IMR-90 (cell line): ENCODE data around the gene AQP7. TPM values are rescaled to one million over a fixed set of nuclear protein-coding genes. Genes with fewer than 3 reads are reported as not detected.

Source experiments
- ATAC-seq: fragments of 200-7000 bp; cut with Tn5 transposase; 2 replicates; pipeline ENCODE4 v1.9.1; 2020; ENCODE audit warnings: low read depth, mild to moderate bottlenecking, moderate library complexity
- BruUV-seq: library from RNA; stranded (reverse); fragments of 400-500 nt; replicated peaks from 2 replicates; lab custom pipeline; 2021; lab: Mats Ljungman, UMichigan
- CTCF ChIA-PET: fragments of 300-600 bp; formaldehyde crosslinking; extraction: SDS; loops from one replicate; lab custom pipeline; 2021; ENCODE audit warnings: antibody characterized with exemption; lab: Yijun Ruan, JAX
- POLR2A ChIA-PET: fragments of 300-600 bp; sonication (Branson Sonifier 250); formaldehyde crosslinking; loops from one replicate; lab custom pipeline; 2022; ENCODE audit warnings: antibody characterized with exemption; ENCODE audit not compliant: unreplicated experiment; lab: Charles Lee
- DNase-seq: peaks from one replicate; pipeline ENCODE4 v3.0.0; 2013
- H2AFZ ChIP-seq: replicated peaks from 2 replicates; pipeline ENCODE3; 2013; ENCODE audit warnings: low read length, mild to moderate bottlenecking; ENCODE audit not compliant: poor library complexity
- H2AK5ac ChIP-seq: 2 replicates; pipeline ENCODE4 v1.6.1; 2013; ENCODE audit warnings: low read depth, low read length, inconsistent platforms
- H2AK9ac ChIP-seq: replicated peaks from 2 replicates; pipeline ENCODE3; 2013; ENCODE audit warnings: mild to moderate bottlenecking, low read depth, low read length, moderate library complexity; ENCODE audit not compliant: poor library complexity
- H2BK120ac ChIP-seq: 2 replicates; pipeline ENCODE4 v1.6.1; 2013; ENCODE audit warnings: low read depth, low read length, inconsistent platforms
- H2BK15ac ChIP-seq: 3 replicates; pipeline ENCODE4 v1.6.1; 2013; ENCODE audit warnings: low read depth, low read length, inconsistent platforms
- H2BK20ac ChIP-seq: 2 replicates; pipeline ENCODE4 v1.6.1; 2013; ENCODE audit warnings: low read depth, mild to moderate bottlenecking, inconsistent platforms, low read length, moderate library complexity
- H2BK5ac ChIP-seq: 2 replicates; pipeline ENCODE4 v1.6.1; 2013; ENCODE audit warnings: mild to moderate bottlenecking, low read depth, low read length, inconsistent platforms; ENCODE audit not compliant: poor library complexity, severe bottlenecking
- H3K14ac ChIP-seq: replicated peaks from 2 replicates; pipeline ENCODE4 v1.6.1; 2013; ENCODE audit warnings: low read depth, low read length, inconsistent platforms
- H3K18ac ChIP-seq: 2 replicates; pipeline ENCODE4 v1.6.1; 2013; ENCODE audit warnings: low read depth, low read length, control low read depth
- H3K23ac ChIP-seq: 2 replicates; pipeline ENCODE4 v1.6.1; 2013; ENCODE audit warnings: low read depth, low read length, inconsistent platforms
- H3K27ac ChIP-seq: 2 replicates; pipeline ENCODE4 v1.5.1; 2013; ENCODE audit warnings: mild to moderate bottlenecking, control low read depth, low read length; ENCODE audit not compliant: insufficient read depth
- H3K27me3 ChIP-seq: 2 replicates; pipeline ENCODE4 v1.6.1; 2013; ENCODE audit warnings: low read length; ENCODE audit not compliant: control insufficient read depth, insufficient read depth
- H3K36me3 ChIP-seq: 2 replicates; pipeline ENCODE4 v1.6.1; 2013; ENCODE audit warnings: low read length, mixed read lengths; ENCODE audit not compliant: control insufficient read depth, insufficient read depth
- H3K4ac ChIP-seq: 2 replicates; pipeline ENCODE4 v1.6.1; 2013; ENCODE audit warnings: low read depth, low read length, inconsistent platforms
- H3K4me1 ChIP-seq: 2 replicates; pipeline ENCODE4 v1.6.1; 2013; ENCODE audit warnings: low read length, mixed read lengths; ENCODE audit not compliant: control insufficient read depth, insufficient read depth
- H3K4me2 ChIP-seq: 2 replicates; pipeline ENCODE4 v1.6.1; 2013; ENCODE audit warnings: low read depth, mild to moderate bottlenecking, control low read depth, low read length, moderate library complexity
- H3K4me3 ChIP-seq: 2 replicates; pipeline ENCODE4 v1.5.1; 2013; ENCODE audit warnings: low read depth, mild to moderate bottlenecking, control low read depth, low read length, moderate library complexity; ENCODE audit not compliant: insufficient read depth
- H3K56ac ChIP-seq: 2 replicates; pipeline ENCODE4 v1.6.1; 2013; ENCODE audit warnings: low read length, inconsistent platforms; ENCODE audit not compliant: insufficient read depth; ENCODE audit errors: extremely low read depth
- H3K79me1 ChIP-seq, 2 experiments: 2 replicates each; pipeline ENCODE4 v1.6.1; 2013; ENCODE audit warnings: low read length in 2 of 2, inconsistent platforms in 1 of 2, low read depth in 1 of 2
- H3K9ac ChIP-seq: 2 replicates; pipeline ENCODE4 v1.6.1; 2013; ENCODE audit warnings: low read depth, low read length, control low read depth
- H3K9me1 ChIP-seq: 2 replicates; pipeline ENCODE4 v1.6.1; 2013; ENCODE audit warnings: low read length, inconsistent platforms; ENCODE audit not compliant: insufficient read depth
- H3K9me3 ChIP-seq: 2 replicates; pipeline ENCODE4 v1.6.1; 2013; ENCODE audit warnings: low read length; ENCODE audit not compliant: control insufficient read depth, insufficient read depth
- H4K20me1 ChIP-seq: 2 replicates; pipeline ENCODE4 v1.6.1; 2013; ENCODE audit warnings: low read length, inconsistent platforms; ENCODE audit not compliant: insufficient read depth
- H4K5ac ChIP-seq: 2 replicates; pipeline ENCODE4 v1.6.1; 2013; ENCODE audit warnings: mild to moderate bottlenecking, low read depth, low read length, control low read depth
- H4K8ac ChIP-seq, 2 experiments: 2 replicates each; pipeline ENCODE4 v1.6.1; 2013; ENCODE audit warnings: low read depth in 2 of 2, low read length in 2 of 2, control low read depth in 1 of 2, inconsistent platforms in 1 of 2
- H4K91ac ChIP-seq: 2 replicates; pipeline ENCODE4 v1.6.1; 2013; ENCODE audit warnings: low read depth, low read length, inconsistent platforms; ENCODE audit not compliant: insufficient read depth
- BHLHE40 ChIP-seq: fragments of 150-350 bp; IDR thresholded peaks from 2 replicates; pipeline ENCODE4 v1.6.1; 2016; ENCODE audit warnings: mild to moderate bottlenecking, low read depth, low read length
- CEBPB ChIP-seq: IDR thresholded peaks from 2 replicates; pipeline ENCODE4 v1.6.1; 2012; ENCODE audit warnings: low read depth, low read length, improper control_type of control experiment
- CHD1 ChIP-seq: IDR thresholded peaks from 2 replicates; pipeline ENCODE4 v1.6.1; 2012; ENCODE audit warnings: low read depth, low read length, improper control_type of control experiment
- ELK1 ChIP-seq: fragments of 150-350 bp; IDR thresholded peaks from 2 replicates; pipeline ENCODE4 v1.6.1; 2016; ENCODE audit warnings: low read depth, mild to moderate bottlenecking, low read length, moderate library complexity, borderline replicate concordance
- FOS ChIP-seq: fragments of 150-350 bp; IDR thresholded peaks from 2 replicates; pipeline ENCODE4 v1.6.1; 2016; ENCODE audit warnings: low read depth, low read length
- MAFK ChIP-seq: IDR thresholded peaks from 2 replicates; pipeline ENCODE4 v1.6.1; 2012; ENCODE audit warnings: low read depth, low read length, improper control_type of control experiment
- MAZ ChIP-seq: IDR thresholded peaks from 2 replicates; pipeline ENCODE4 v1.6.1; 2012; ENCODE audit warnings: low read depth, mild to moderate bottlenecking, low read length, improper control_type of control experiment, moderate library complexity, borderline replicate concordance
- MXI1 ChIP-seq: IDR thresholded peaks from 2 replicates; pipeline ENCODE4 v1.6.1; 2012; ENCODE audit warnings: low read depth, mild to moderate bottlenecking, low read length, moderate library complexity, borderline replicate concordance
- NFE2L2 ChIP-seq: fragments of 150-350 bp; IDR thresholded peaks from 2 replicates; pipeline ENCODE4 v1.6.1; 2016; ENCODE audit warnings: low read depth, mild to moderate bottlenecking, low read length
- POLR2A ChIP-seq: IDR thresholded peaks from 2 replicates; pipeline ENCODE4 v1.6.1; 2012; ENCODE audit warnings: mild to moderate bottlenecking, low read depth, low read length
- RAD21 ChIP-seq: IDR thresholded peaks from 2 replicates; pipeline ENCODE4 v1.6.1; 2012; ENCODE audit warnings: low read length, improper control_type of control experiment
- RCOR1 ChIP-seq: IDR thresholded peaks from 2 replicates; pipeline ENCODE4 v1.6.1; 2012; ENCODE audit warnings: mild to moderate bottlenecking, low read length, improper control_type of control experiment; ENCODE audit not compliant: insufficient replicate concordance
- RFX5 ChIP-seq: IDR thresholded peaks from 2 replicates; pipeline ENCODE4 v1.8.0; 2012; ENCODE audit warnings: low read depth, mild to moderate bottlenecking, low read length, moderate library complexity
- SMC3 ChIP-seq: fragments of 150-350 bp; IDR thresholded peaks from 2 replicates; pipeline ENCODE4 v1.6.1; 2016; ENCODE audit warnings: low read depth, mild to moderate bottlenecking, antibody characterized with exemption, low read length, moderate library complexity
- WGBS, 2 experiments: methylation state at CpG; one replicate each; pipeline versions ENCODE4 v1.1.5 to v1.1.7; 2013; ENCODE audit warnings: missing lambda C conversion rate in 2 of 2; ENCODE audit not compliant: insufficient read length in 1 of 2; ENCODE audit errors: extremely low coverage in 2 of 2; 5-methylcytosine and 5-hydroxymethylcytosine counted together
- dilution Hi-C: fragments of 300-500 bp; cut with HindIII; formaldehyde crosslinking; loops from one replicate; pipeline ENCODE4 v1.14.3; 2018; ENCODE audit warnings: low sequenced_read_pairs; ENCODE audit not compliant: unreplicated experiment
- in situ Hi-C: fragments of 300-500 bp; cut with MboI; formaldehyde crosslinking; loops from 3 replicates; pipeline ENCODE4 v1.14.3; 2019; ENCODE audit warnings: low sequenced_read_pairs, inconsistent platforms, mixed read lengths
- intact Hi-C: fragments of 100-400 bp; cut with micrococcal nuclease; formaldehyde crosslinking; loops from 2 replicates; pipeline ENCODE4 v1.10.0; 2022
- polyA plus RNA-seq, 3 experiments: library from polyadenylated mRNA; depleted of rRNA; stranded (reverse); fragments of >200 nt; gene quantifications; 2 replicates each; pipeline ENCODE4 v1.2.3, GENCODE V29; 2012; ENCODE audit warnings: low replicate concordance in 1 of 3
- total RNA-seq: library from RNA; depleted of rRNA; stranded (reverse); fragments of >200 nt; gene quantifications from 2 replicates; pipeline ENCODE4 v1.2.3, GENCODE V29; 2012
- TF ChIP-seq, protein P1 (sequence below): conservative IDR thresholded peaks from 2 replicates; pipeline ENCODE4 v1.5.1; 2012; ENCODE audit warnings: mild to moderate bottlenecking, low read depth, low read length, improper control_type of control experiment

AQP7 gene
- total and polyA plus RNA-seq, 2 of the 4 experiments (the other 2 are of a cell fraction), result 0.07 TPM; not detected in 1

GRCh38 chr9:33344145-33344544 is 58.2 kb downstream of the AQP7 start:
- Histone ChIP-seq H3K23ac (no peak overlapping the region), H3K36me3 (peaks cover 45% of the 10 kb centered on the region), H3K27me3 (no peaks in the 10 kb centered on the region), H3K4me3 (no peak overlapping the region), H4K5ac (no peak overlapping the region), H3K79me1 (peaks cover 0 to under 1% of the 10 kb centered on the region in 2 experiments; a peak in 2 of 4 replicates), H2AK9ac (no peak overlapping the region), H2BK120ac (no peak overlapping the region), H3K14ac (no peak overlapping the region), H3K27ac (no peak overlapping the region), H4K91ac (no peak overlapping the region), H3K56ac (no peak overlapping the region), H2BK5ac (no peak overlapping the region), H2AK5ac (no peak overlapping the region), H3K4me2 (no peak overlapping the region), H4K8ac (no peak overlapping the region), H2BK15ac (no peak overlapping the region), H3K9me1 (no peaks in the 10 kb centered on the region), H3K4me1 (no peaks in the 10 kb centered on the region), H3K9ac (no peak overlapping the region), H4K20me1 (no peaks in the 10 kb centered on the region), H3K18ac (no peak overlapping the region), H3K9me3 (peaks cover 8% of the 10 kb centered on the region), H2AFZ (no peak overlapping the region), H2BK20ac (no peak overlapping the region), H3K4ac (no peak overlapping the region)
- no CpG with 5 or more reads among the region's 3 CpGs for WGBS, 2 experiments
- dilution Hi-C loops, result no loop called here
- TF ChIP-seq MXI1 (no peak), BHLHE40 (no peak), ELK1 (no peak), FOS (no peak), SMC3 (no peak), RCOR1 (no peak), RAD21 (no peak), NFE2L2 (no peak), POLR2A (no peak), MAZ (no peak), CEBPB (no peak), RFX5 (no peak), CHD1 (no peak), MAFK (no peak)
- TF ChIP-seq, protein P1, sequence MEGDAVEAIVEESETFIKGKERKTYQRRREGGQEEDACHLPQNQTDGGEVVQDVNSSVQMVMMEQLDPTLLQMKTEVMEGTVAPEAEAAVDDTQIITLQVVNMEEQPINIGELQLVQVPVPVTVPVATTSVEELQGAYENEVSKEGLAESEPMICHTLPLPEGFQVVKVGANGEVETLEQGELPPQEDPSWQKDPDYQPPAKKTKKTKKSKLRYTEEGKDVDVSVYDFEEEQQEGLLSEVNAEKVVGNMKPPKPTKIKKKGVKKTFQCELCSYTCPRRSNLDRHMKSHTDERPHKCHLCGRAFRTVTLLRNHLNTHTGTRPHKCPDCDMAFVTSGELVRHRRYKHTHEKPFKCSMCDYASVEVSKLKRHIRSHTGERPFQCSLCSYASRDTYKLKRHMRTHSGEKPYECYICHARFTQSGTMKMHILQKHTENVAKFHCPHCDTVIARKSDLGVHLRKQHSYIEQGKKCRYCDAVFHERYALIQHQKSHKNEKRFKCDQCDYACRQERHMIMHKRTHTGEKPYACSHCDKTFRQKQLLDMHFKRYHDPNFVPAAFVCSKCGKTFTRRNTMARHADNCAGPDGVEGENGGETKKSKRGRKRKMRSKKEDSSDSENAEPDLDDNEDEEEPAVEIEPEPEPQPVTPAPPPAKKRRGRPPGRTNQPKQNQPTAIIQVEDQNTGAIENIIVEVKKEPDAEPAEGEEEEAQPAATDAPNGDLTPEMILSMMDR, result no peak
- ATAC-seq (no peak), DNase-seq (no peak)
- in situ Hi-C loops, result no loop called here
- intact Hi-C loops, result no loop called here
- ChIA-PET POLR2A (no interaction called here), CTCF (no interaction called here)
- no TSS peak for BruUV-seq
